Panc1 (cell line): ENCODE measurements around the gene APEX1.

Experiments used
- POLR2AphosphoS5 ChIP-seq: IDR thresholded peaks from 2 replicates; pipeline ENCODE4 v1.6.1; 2012; ENCODE audit warnings: mild to moderate bottlenecking, low read depth, low read length, moderate library complexity
- SIN3A ChIP-seq: IDR thresholded peaks from 2 replicates; pipeline ENCODE4 v1.6.1; 2012; ENCODE audit warnings: low read depth, mild to moderate bottlenecking, low read length, moderate library complexity, borderline replicate concordance; ENCODE audit not compliant: insufficient read depth
- TF ChIP-seq, protein P1 (sequence below): fragments of 450-650 bp; IDR thresholded peaks from 2 replicates; pipeline ENCODE4 v1.5.1; 2017; ENCODE audit warnings: mild to moderate bottlenecking

GRCh38 chr14:20436363-20436755 lies 18.7 kb upstream of the APEX1 start:
- TF ChIP-seq, protein P1, sequence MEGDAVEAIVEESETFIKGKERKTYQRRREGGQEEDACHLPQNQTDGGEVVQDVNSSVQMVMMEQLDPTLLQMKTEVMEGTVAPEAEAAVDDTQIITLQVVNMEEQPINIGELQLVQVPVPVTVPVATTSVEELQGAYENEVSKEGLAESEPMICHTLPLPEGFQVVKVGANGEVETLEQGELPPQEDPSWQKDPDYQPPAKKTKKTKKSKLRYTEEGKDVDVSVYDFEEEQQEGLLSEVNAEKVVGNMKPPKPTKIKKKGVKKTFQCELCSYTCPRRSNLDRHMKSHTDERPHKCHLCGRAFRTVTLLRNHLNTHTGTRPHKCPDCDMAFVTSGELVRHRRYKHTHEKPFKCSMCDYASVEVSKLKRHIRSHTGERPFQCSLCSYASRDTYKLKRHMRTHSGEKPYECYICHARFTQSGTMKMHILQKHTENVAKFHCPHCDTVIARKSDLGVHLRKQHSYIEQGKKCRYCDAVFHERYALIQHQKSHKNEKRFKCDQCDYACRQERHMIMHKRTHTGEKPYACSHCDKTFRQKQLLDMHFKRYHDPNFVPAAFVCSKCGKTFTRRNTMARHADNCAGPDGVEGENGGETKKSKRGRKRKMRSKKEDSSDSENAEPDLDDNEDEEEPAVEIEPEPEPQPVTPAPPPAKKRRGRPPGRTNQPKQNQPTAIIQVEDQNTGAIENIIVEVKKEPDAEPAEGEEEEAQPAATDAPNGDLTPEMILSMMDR, result no peak
- TF ChIP-seq SIN3A, result no peak
- no peak for TF ChIP-seq POLR2AphosphoS5
